KMS-11 (cell line): Measurements from ENCODE around the gene GRM8.

Experiments used
- H2AFZ ChIP-seq: fragments of 200-600 bp; sonication (generic); 2 replicates; pipeline ENCODE4 v1.6.1; 2016; ENCODE audit warnings: antibody characterized with exemption, mixed run types, low read depth
- H3K27ac ChIP-seq: fragments of 200-600 bp; sonication (generic); 2 replicates; pipeline ENCODE4 v1.6.1; 2016; ENCODE audit warnings: mild to moderate bottlenecking, mixed run types
- H3K27me3 ChIP-seq: fragments of 200-600 bp; sonication (generic); 2 replicates; pipeline ENCODE4 v1.6.1; 2017; ENCODE audit warnings: mild to moderate bottlenecking, low read depth, mixed run types, moderate library complexity; ENCODE audit not compliant: insufficient read depth
- H3K36me3 ChIP-seq: fragments of 200-600 bp; sonication (generic); 2 replicates; pipeline ENCODE4 v1.6.1; 2017; ENCODE audit warnings: mild to moderate bottlenecking, mixed run types; ENCODE audit not compliant: insufficient read depth
- H3K4me1 ChIP-seq: fragments of 200-600 bp; sonication (generic); 2 replicates; pipeline ENCODE4 v1.6.1; 2016; ENCODE audit warnings: mild to moderate bottlenecking, low read depth, mixed run types; ENCODE audit not compliant: poor library complexity, severe bottlenecking
- H3K4me2 ChIP-seq: fragments of 200-600 bp; sonication (generic); 2 replicates; pipeline ENCODE4 v1.7.0; 2016; ENCODE audit warnings: mild to moderate bottlenecking, mixed run types
- H3K4me3 ChIP-seq: fragments of 200-600 bp; sonication (generic); IDR thresholded peaks from 2 replicates; pipeline ENCODE4 v1.6.1; 2017; ENCODE audit warnings: low read depth, low read length, mixed read lengths; ENCODE audit not compliant: insufficient read depth
- H3K79me2 ChIP-seq: fragments of 200-600 bp; sonication (generic); 2 replicates; pipeline ENCODE4 v1.6.1; 2016; ENCODE audit warnings: low read depth, mixed run types; ENCODE audit not compliant: insufficient read depth
- H3K9ac ChIP-seq: fragments of 200-600 bp; sonication (generic); 2 replicates; pipeline ENCODE4 v1.6.1; 2016; ENCODE audit warnings: mild to moderate bottlenecking, mixed run types
- H4K20me1 ChIP-seq: fragments of 200-600 bp; sonication (generic); 2 replicates; pipeline ENCODE4 v1.6.1; 2016; ENCODE audit warnings: mild to moderate bottlenecking, mixed run types; ENCODE audit not compliant: insufficient read depth
- CTCF ChIP-seq: fragments of 200-600 bp; sonication (generic); conservative IDR thresholded peaks from 2 replicates; pipeline ENCODE4 v1.6.1; 2017; ENCODE audit warnings: low read depth, mild to moderate bottlenecking, antibody characterized with exemption, low read length, moderate library complexity, mixed read lengths

Gene GRM8

GRCh38 chr7:126716321-126716720 is 536.4 kb downstream of the GRM8 start:
- Histone ChIP-seq H3K4me1 (peaks cover 35% of the 10 kb centered on the region), H3K4me2 (no peak overlapping the region), H4K20me1 (no peaks in the 10 kb centered on the region), H3K9ac (no peak overlapping the region), H3K27me3 (no peaks in the 10 kb centered on the region), H3K36me3 (no peaks in the 10 kb centered on the region), H2AFZ (no peak overlapping the region), H3K27ac (no peak overlapping the region), H3K79me2 (no peaks in the 10 kb centered on the region), H3K4me3 (no peak overlapping the region)
- TF ChIP-seq CTCF: no peak

- Histone ChIP-seq H3K4me1 (peaks cover 23% of the 10 kb centered on the region), H2AFZ (no peak overlapping the region), H3K27me3 (no peaks in the 10 kb centered on the region), H4K20me1 (no peaks in the 10 kb centered on the region), H3K4me2 (no peak overlapping the region), H3K9ac (no peak overlapping the region), H3K27ac (no peak overlapping the region), H3K4me3 (no peak overlapping the region), H3K79me2 (no peaks in the 10 kb centered on the region), H3K36me3 (no peaks in the 10 kb centered on the region)
- TF ChIP-seq CTCF: no peak
These were observed 537.7 kb downstream of the GRM8 start for GRCh38 chr7:126715076-126715475.

- no peak for TF ChIP-seq CTCF
- Histone ChIP-seq H3K4me1 (peaks cover 37% of the 10 kb centered on the region), H2AFZ (peak overlapping the region; percentile 75; the same call in 1 of the 2 replicates), H3K27me3 (no peaks in the 10 kb centered on the region), H3K4me3 (no peak overlapping the region), H3K9ac (no peak overlapping the region; the same call in 1 of the 2 replicates), H4K20me1 (no peaks in the 10 kb centered on the region), H3K4me2 (peak overlapping the region; percentile 79; the same call in 1 of the 2 replicates), H3K79me2 (no peaks in the 10 kb centered on the region), H3K27ac (no peak overlapping the region; the same call in 1 of the 2 replicates), H3K36me3 (no peaks in the 10 kb centered on the region)
These were observed 550.3 kb downstream of the GRM8 start for GRCh38 chr7:126702242-126703016.

- no peak overlapping the region for H3K4me3 ChIP-seq
- peak overlapping the region; percentile 79 for H3K4me2 ChIP-seq
- no peaks in the 10 kb centered on the region for H4K20me1 ChIP-seq
- peak overlapping the region; percentile 75 for H2AFZ ChIP-seq
- H3K79me2 ChIP-seq: no peaks in the 10 kb centered on the region
- H3K27ac ChIP-seq: peak overlapping the region; percentile 88
- no peak for TF ChIP-seq CTCF
- no peaks in the 10 kb centered on the region for H3K27me3 ChIP-seq
- H3K36me3 ChIP-seq: no peaks in the 10 kb centered on the region
- peak overlapping the region; percentile 70 for H3K9ac ChIP-seq
- H3K4me1 ChIP-seq: peaks cover 37% of the 10 kb centered on the region
These were observed 551.7 kb downstream of the GRM8 start for GRCh38 chr7:126700807-126701604.
